Immature natural killer cell (primary cell): Measurements from ENCODE around the gene TANGO6. TPM values are rescaled to one million over a fixed set of nuclear protein-coding genes. Genes with fewer than 3 reads are reported as not detected.

ENCODE experiments used
- DNase-seq, 3 donors: peaks; one replicate each; pipeline ENCODE4 v3.0.0; 2022; ENCODE audit warnings: mixed read lengths in 1 of 3
- H3K27ac Mint-ChIP-seq, 6 donors: one replicate each; pipeline ENCODE4 v1.8.0; 2020; ENCODE audit warnings: mixed read lengths in 6 of 6, mild to moderate bottlenecking in 5 of 6, inconsistent platforms in 4 of 6, moderate library complexity in 3 of 6
- H3K27me3 Mint-ChIP-seq, 3 donors: one replicate each; pipeline ENCODE4 v1.8.0; 2020 to 2021; ENCODE audit warnings: low read depth in 3 of 3, mild to moderate bottlenecking in 3 of 3, mixed read lengths in 3 of 3, moderate library complexity in 3 of 3, inconsistent platforms in 1 of 3
- H3K36me3 Mint-ChIP-seq, 3 donors: one replicate each; pipeline ENCODE4 v1.8.0; 2020; ENCODE audit warnings: mixed read lengths in 3 of 3, inconsistent platforms in 2 of 3, mild to moderate bottlenecking in 2 of 3
- H3K4me1 Mint-ChIP-seq, 2 donors: one replicate each; pipeline ENCODE4 v1.8.0; 2020; ENCODE audit warnings: inconsistent platforms in 2 of 2, mild to moderate bottlenecking in 2 of 2, mixed read lengths in 2 of 2, moderate library complexity in 1 of 2
- H3K4me3 Mint-ChIP-seq, 5 donors: one replicate each; pipeline ENCODE4 v1.8.0; 2020; ENCODE audit warnings: mild to moderate bottlenecking in 5 of 5, mixed read lengths in 5 of 5, inconsistent platforms in 3 of 5, moderate library complexity in 3 of 5
- H3K9me3 Mint-ChIP-seq, 6 donors: one replicate each; pipeline ENCODE4 v1.8.0; 2020; ENCODE audit warnings: mild to moderate bottlenecking in 6 of 6, mixed read lengths in 6 of 6, inconsistent platforms in 4 of 6, moderate library complexity in 3 of 6
- polyA plus RNA-seq, 3 donors: library from polyadenylated mRNA; unstranded; fragments of 300-500 nt; fragmentation: Illumina TruSeq; gene quantifications; one replicate each; pipeline ENCODE4 v1.2.3, GENCODE V29; 2021

Gene TANGO6
- polyA plus RNA-seq, 3 donors from 2014 or later = 8.2 to 16.9 (median 11.5) TPM

DNA sequence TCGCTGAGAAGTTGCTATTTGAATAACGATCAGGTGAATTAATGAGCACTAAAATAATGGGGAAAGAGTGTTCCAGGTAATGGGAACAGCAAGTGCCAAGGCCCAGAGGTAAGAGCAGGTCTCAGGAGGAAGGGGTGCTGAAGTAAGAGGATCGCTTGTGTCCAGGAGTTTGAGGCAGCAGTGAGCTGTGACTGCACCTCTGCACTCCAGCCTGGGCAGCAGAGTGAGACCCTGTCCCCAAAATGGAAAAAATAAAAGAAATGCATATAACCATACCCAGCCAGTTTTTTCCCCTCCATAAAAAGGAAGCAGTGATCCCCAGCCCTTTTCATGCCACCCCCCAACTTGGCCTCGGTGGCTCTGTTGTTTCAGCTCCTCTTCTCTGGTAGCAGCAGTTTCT, 245.4 kb downstream of the TANGO6 start:
- no peaks in the 10 kb centered on the region for H3K4me1 Mint-ChIP-seq
- peaks cover 10 to 17% (median 11%) of the 10 kb centered on the region in 3 donors for H3K36me3 Mint-ChIP-seq
- peaks cover 0 to 2% (median 0%) of the 10 kb centered on the region in 3 donors for H3K27me3 Mint-ChIP-seq
- no peak for DNase-seq
- H3K27ac Mint-ChIP-seq = peak overlapping the region in 2 of 6 donors; percentile 6 to 39
- H3K9me3 Mint-ChIP-seq = no peaks in the 10 kb centered on the region
- no peak overlapping the region for H3K4me3 Mint-ChIP-seq

DNA sequence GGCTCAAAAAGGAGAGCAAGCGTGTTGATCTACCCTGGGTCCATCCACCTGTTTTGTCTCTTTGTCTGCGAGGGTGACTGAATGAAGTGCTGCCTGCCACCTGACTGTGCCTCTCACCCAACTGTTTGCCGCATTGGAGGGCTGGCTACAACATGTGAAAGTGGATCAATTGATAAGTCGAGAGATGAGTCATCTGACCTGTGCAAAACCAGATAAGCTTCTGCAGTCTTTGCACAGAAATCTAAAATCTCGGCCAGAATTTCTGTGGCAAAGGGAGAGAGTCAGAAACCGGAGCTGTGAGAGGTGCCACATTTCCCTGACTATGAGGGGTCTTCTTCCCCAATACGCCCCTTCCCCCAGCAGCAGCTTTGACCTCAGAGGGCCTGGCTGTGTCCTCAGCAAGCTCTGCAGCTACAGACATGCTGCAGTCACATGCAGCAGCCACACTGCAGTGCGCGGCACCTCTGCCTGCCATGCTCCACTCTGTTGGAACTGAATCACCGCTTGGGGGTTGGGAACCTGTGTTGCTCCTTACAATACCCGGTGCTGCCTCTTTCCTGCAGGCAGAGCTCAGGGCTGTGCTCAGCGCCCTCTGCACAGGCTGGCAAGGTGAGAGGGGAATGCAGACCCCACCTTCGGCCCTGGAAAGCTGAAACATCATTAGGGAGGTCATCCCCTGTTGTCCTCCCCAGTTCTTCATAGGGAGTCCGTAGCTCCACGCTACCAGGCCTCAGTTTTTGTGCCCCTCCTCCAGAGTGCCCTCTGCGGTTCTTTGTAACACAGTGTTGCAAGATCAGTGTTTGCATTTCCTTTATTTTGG, 246.0 kb downstream of the TANGO6 start:
- H3K4me3 Mint-ChIP-seq = no peak overlapping the region
- H3K36me3 Mint-ChIP-seq = peaks cover 10 to 11% (median 11%) of the 10 kb centered on the region in 3 donors
- H3K27me3 Mint-ChIP-seq = peaks cover 0 to 4% (median 0%) of the 10 kb centered on the region in 3 donors
- H3K27ac Mint-ChIP-seq = peak overlapping the region in 2 of 6 donors; percentile 6 to 39
- no peaks in the 10 kb centered on the region for H3K9me3 Mint-ChIP-seq
- no peak for DNase-seq
- no peaks in the 10 kb centered on the region for H3K4me1 Mint-ChIP-seq

DNA sequence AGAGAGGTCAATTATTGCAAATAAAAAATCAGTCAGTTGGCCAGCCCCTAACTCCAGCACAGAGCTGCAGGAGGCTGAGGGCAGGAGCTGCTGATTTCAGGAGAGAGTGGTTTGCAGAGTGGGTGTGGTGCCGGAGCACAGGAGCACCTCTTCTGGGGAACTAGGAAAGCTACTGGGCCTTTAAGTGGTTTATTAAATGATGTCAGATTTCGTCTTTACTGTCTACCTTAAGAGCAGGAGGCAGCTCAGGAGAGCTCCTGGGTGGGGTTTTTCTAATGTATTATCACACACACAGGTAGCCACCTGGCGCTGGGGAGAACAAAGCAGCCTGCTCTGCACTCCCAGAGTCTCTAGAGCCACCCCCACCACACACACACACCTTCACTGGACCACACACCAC, 250.6 kb downstream of the TANGO6 start:
- DNase-seq = no peak
- Mint-ChIP-seq H3K4me3 (no peak overlapping the region), H3K36me3 (no peaks in the 10 kb centered on the region), H3K4me1 (no peaks in the 10 kb centered on the region), H3K27ac (no peak overlapping the region), H3K9me3 (no peaks in the 10 kb centered on the region), H3K27me3 (peaks cover 0 to 6% (median 2%) of the 10 kb centered on the region in 3 donors)

DNA sequence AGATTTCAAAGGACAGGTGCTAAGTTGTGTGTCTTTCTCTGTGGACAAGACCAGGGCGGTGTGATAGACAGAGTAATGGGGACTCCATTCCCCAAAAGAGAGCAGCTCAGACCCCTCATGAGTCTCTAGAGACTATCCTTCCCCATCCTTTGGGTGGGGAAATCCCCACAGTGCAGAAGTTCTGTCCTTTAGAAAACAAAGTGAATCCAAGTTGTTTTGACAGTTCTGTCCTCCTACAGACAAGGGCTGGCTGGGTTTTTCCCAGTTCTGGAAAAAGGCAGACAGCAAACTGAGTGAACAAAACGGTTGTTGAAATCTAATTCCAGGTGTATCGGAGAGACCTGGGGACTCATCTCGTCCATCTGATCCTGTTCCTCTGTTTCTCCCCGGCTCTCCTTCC, 251.2 kb downstream of the TANGO6 start:
- Mint-ChIP-seq H3K27me3 (peaks cover 0 to 6% (median 2%) of the 10 kb centered on the region in 3 donors), H3K9me3 (no peaks in the 10 kb centered on the region), H3K36me3 (no peaks in the 10 kb centered on the region), H3K4me3 (no peak overlapping the region), H3K27ac (no peak overlapping the region), H3K4me1 (no peaks in the 10 kb centered on the region)
- DNase-seq = no peak

DNA sequence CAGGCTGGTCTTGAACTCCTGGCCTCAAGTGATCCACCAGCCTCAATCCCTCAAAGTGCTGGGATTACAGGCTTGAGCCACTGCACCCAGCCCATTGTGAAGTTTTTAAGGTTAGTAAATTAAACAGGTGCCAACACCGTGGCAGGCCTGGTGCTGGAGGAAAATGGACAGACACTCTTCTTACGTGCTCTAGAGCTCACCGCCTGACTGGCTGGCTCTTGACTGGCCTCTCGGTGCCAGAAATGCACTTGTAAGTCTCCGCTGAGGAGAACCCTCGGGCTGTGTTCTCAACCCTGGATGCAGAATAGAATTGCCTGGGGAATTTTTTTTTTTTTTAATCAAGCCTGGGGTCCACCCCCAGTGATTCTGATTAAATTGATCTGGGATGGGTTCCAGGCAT, 251.9 kb downstream of the TANGO6 start:
- H3K4me3 Mint-ChIP-seq = no peak overlapping the region

DNA sequence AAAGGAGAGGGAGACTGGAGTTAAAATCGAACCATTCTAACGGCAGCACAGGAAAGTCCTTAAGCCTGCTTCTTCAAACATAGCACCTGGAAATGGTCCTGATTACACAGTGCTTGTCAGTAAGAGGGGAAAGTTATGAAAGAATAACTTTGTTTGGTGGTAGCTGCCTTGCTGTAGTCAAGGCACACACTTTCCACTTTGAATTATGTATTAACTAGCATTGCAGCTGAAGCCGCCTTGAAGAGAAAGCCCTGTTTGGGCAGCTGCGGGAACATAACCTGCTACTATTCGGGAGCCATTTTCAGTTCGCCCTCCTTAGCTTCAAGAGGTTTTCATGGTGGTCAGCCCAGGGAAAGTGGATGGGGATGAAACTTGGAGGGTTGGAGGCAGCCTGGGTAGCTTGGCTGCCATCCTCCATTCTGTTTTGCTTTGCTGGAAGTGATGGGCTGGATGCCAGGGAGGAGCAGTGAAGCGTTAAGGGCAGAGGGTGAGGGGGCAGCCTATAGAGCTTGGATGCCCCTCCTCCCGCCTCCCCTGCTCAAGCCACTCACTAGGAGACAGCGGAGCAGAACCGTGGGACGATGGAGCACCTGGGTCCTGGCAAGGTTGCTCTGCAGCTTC, 256.9 kb downstream of the TANGO6 start:
- H3K4me1 Mint-ChIP-seq = peaks cover 0 to 3% of the 10 kb centered on the region in 2 donors
- H3K36me3 Mint-ChIP-seq = peaks cover 0 to 3% (median under 1%) of the 10 kb centered on the region in 3 donors
- H3K9me3 Mint-ChIP-seq = peaks cover 0 to 3% (median 0%) of the 10 kb centered on the region in 6 donors
- H3K4me3 Mint-ChIP-seq = no peak overlapping the region
- H3K27ac Mint-ChIP-seq = no peak overlapping the region
- no peak for DNase-seq
- peaks cover 5 to 10% (median 5%) of the 10 kb centered on the region in 3 donors for H3K27me3 Mint-ChIP-seq

More for the DNA sequence above, 251.9 kb downstream of the TANGO6 start:
- H3K4me1 Mint-ChIP-seq = no peaks in the 10 kb centered on the region
- H3K27me3 Mint-ChIP-seq = peaks cover 0 to 6% (median 2%) of the 10 kb centered on the region in 3 donors
- no peaks in the 10 kb centered on the region for H3K36me3 Mint-ChIP-seq
- no peak for DNase-seq
- no peak overlapping the region for H3K27ac Mint-ChIP-seq
- H3K9me3 Mint-ChIP-seq = no peaks in the 10 kb centered on the region

DNA sequence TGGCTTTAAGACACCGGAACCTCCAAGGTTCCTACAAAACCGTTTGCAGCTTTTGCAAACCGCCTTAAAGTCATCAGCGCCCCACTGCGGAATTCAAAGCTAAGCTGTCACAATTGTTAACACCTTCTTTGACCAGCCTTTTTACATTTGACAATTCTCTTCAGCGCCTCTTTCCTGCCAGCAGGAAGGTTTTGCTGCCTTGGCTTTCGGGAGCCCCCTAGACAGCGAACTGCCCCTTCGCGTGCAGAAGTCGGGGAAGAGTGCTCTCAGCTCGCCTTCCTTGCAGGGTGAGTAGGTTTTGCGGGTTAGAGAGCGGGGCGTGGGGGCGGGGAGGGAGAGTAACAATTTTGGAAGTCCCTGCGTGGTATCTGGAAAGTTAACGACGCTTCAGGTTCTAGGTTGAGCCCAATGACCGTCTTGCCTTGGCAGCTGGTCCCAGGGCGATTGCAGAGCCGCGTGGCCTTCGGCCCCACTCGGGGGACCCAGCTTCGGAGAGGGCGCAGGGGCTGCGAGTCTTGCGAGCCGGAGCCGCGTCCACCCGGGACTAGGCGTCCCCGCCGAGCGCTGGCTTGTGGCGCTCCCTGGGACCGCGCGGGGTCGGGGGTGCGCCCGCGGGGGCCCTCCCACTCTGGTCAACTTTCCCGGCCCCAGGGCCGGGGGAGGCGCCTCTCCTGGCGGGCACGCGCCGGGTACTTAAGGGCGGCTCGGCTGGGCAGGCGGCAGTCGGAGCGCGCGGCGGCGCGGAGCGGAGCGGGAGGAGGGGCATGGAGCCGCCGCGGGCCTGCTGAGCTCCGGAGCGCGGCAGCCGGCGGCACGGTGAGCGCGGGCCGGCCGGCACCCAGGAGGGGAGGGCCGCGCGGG, 262.4 kb downstream of the TANGO6 start, which contains the start of gene HAS3:
HAS3 (plus strand) TSS at position 153 of the 861 bp plus-strand sequence. CDS start 3,743 bp downstream, outside the sequence.
- Mint-ChIP-seq H3K4me1 (peaks cover 12 to 18% of the 10 kb centered on the region in 2 donors), H3K27ac (peak within 1 kb of the TSS in 1 of 6 donors; percentile 30), H3K27me3 (peaks cover 9 to 19% (median 18%) of the 10 kb centered on the region in 3 donors), H3K9me3 (peaks cover 0 to 3% (median 0%) of the 10 kb centered on the region in 6 donors), H3K4me3 (peak within 1 kb of the TSS; percentile 81 to 94 (median 88)), H3K36me3 (peaks cover 4 to 15% (median 13%) of the 10 kb centered on the region in 3 donors)
- peak in 1 of 3 donors; percentile 14 for DNase-seq

DNA sequence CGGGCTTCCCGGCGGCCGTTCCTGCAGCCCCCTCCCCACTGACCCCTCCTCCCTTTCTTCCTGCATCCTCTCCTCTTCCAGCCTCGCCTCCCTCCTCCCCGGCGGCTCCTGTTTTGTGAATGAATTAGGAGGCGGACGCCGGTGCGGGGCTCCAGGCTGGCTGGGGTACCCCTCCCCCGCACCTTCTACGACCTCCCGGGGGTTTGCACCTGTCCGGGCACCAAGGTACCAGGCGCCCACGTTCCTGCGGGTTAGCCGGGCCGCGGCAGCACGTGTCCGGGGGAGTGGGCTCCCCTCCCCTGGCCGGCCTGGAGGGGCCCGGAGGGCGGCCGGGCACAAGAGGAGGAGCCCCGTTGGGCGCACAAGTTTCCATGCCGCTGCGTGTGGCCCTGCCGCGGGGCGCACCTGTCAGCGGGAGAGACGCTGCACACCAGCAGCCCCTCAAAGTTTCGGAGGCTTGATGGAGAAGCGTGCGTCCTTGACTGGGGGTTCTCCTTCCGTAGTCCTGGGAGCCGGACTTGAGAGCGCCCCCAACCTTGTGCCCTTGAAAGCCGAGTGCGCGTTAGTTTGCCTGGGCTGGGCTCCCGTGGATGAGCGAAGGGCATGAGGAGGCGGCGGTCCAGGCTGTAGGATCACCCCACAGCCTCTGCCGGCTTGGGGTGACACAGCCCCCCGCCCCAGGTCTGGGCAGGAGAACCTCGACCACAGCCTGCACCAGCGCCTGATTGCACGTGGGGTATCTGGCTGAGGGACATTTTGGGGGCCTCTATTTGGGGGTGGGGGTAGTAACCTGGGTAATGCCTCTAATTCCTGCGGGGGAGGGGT, 263.4 kb downstream of the TANGO6 start:
- Mint-ChIP-seq H3K27me3 (peaks cover 9 to 19% (median 18%) of the 10 kb centered on the region in 3 donors), H3K36me3 (peaks cover 4 to 16% (median 10%) of the 10 kb centered on the region in 3 donors), H3K4me3 (peak overlapping the region; percentile 40 to 63 (median 55)), H3K9me3 (peaks cover 0 to 3% (median 0%) of the 10 kb centered on the region in 6 donors), H3K4me1 (peaks cover 12 to 18% of the 10 kb centered on the region in 2 donors), H3K27ac (no peak overlapping the region)
- DNase-seq = no peak

DNA sequence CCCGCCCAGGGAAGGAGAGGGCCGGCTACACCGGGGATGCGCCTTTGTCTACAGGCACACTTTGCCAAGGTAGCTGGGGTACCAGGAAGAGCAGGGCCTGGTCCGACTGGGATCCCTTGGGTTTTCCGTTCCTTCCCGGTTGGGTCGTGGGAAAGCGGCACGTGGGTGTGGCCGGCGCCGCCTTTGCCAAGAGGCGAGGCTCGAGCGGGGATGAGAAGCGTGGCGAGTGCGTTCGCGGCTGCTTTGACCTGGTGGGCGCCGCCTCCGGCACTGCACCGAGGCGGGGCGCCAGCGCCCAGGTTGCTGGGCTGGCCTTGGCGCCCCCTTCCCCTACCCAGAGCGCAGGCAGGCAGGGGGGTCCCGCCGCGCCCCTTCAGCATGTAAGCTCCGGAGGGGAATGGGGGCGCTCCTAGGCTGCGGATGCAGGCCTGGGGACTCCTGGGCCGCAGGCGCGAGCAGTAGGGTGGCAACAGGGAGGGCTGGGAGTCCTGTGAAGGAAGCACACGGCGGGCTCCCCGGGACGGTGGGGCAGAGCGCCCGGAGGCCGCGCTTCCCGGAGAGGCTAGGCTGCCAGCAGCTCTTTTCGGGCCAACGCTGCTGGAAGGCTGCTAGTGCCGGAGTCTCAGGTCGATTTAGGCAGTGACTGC, 264.1 kb downstream of the TANGO6 start:
- H3K27me3 Mint-ChIP-seq = peaks cover 9 to 22% (median 16%) of the 10 kb centered on the region in 3 donors
- peak overlapping the region; percentile 45 to 63 (median 57) for H3K4me3 Mint-ChIP-seq
- H3K4me1 Mint-ChIP-seq = peaks cover 12 to 18% of the 10 kb centered on the region in 2 donors

DNA sequence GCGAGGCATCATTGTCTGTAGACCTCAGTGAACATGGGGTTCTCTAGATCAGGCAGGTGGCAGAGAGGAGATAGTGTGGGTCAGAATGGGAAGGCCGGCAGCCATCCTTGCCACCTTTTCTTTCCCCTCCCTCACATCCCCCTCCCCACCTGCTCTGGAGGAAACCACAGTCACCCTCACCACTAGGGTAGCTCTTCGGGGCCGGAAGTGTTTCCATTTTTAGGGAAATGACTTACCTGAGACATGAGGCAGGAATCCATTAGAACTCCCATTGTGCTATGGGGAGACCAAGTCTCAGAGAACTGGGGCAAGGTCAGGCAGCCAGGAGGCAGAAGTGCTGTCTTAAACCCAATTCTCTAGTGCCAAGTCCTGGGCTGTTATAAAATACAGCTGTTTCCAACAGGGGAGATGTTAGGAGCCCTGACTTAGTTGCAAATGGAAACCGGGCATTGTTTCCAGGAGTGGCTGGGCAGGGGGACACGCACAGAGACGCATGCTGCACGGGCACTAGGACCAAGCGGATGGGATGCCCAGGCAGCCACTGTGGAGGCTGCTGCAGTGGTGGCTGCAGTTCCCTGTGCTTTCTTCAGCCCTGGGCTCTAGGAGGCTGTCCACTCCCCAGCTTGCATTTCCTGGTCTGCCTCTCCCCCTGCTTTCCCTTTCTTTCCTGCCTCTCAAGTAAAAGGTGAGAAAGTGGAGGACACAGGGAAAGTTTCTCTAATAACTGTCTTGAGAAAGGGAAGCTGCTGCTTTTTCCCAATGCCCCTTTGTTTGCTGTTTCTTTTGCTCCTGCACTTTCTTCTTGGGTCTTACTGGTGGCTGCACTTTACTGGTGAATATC, 265.0 kb downstream of the TANGO6 start:
- Mint-ChIP-seq H3K27me3 (peaks cover 7 to 22% (median 16%) of the 10 kb centered on the region in 3 donors), H3K4me3 (peak overlapping the region in 4 of 5 donors; percentile 35 to 57 (median 50)), H3K4me1 (peaks cover 12 to 18% of the 10 kb centered on the region in 2 donors), H3K36me3 (peaks cover 4 to 16% (median 10%) of the 10 kb centered on the region in 3 donors), H3K9me3 (peaks cover 0 to 3% (median 0%) of the 10 kb centered on the region in 6 donors), H3K27ac (no peak overlapping the region)
- no peak for DNase-seq

More for the DNA sequence above, 264.1 kb downstream of the TANGO6 start:
- H3K9me3 Mint-ChIP-seq = peaks cover 0 to 3% (median 0%) of the 10 kb centered on the region in 6 donors
- DNase-seq = no peak
- no peak overlapping the region for H3K27ac Mint-ChIP-seq
- peaks cover 4 to 16% (median 10%) of the 10 kb centered on the region in 3 donors for H3K36me3 Mint-ChIP-seq

DNA sequence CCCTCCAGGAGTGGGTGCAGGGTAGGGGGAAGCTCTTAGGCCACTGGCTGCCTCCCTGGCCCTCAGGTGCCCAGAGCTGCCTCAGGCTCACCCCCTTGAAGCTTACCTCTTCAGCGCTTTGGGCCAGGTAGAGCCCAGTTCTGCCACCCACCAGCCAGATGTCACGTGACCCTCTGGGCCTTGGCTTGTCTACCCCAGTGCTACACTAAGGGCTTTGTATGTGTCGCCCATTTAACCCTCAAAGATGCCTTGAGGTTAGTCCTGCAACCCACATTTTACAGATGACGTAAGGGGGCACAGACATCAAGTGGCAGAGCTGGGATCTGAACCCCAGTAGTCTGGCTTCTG, 265.5 kb downstream of the TANGO6 start:
- peaks cover 4 to 16% (median 10%) of the 10 kb centered on the region in 3 donors for H3K36me3 Mint-ChIP-seq
- H3K4me3 Mint-ChIP-seq = peak overlapping the region in 1 of 5 donors; percentile 20
- no peak overlapping the region for H3K27ac Mint-ChIP-seq
- H3K27me3 Mint-ChIP-seq = peaks cover 7 to 22% (median 11%) of the 10 kb centered on the region in 3 donors
- no peak for DNase-seq
- H3K4me1 Mint-ChIP-seq = peaks cover 12 to 18% of the 10 kb centered on the region in 2 donors
- peaks cover 0 to 1% (median 0%) of the 10 kb centered on the region in 6 donors for H3K9me3 Mint-ChIP-seq
